Activated T-helper 1 cell treated with Interleukin-2 at 50 U/mL for 16 hours (primary cell): Measurements from ENCODE around the gene RGL2.
"Not testable (repeated sequence)": the region's sequence is repeated elsewhere in the genome, so short reads cannot be mapped to it uniquely, and the experiment has no call there.

Source experiments
- DNase-seq: peaks from one replicate; pipeline ENCODE4 v3.0.0-alpha.2; 2020; ENCODE audit warnings: low read depth

The RGL2 gene

DNA sequence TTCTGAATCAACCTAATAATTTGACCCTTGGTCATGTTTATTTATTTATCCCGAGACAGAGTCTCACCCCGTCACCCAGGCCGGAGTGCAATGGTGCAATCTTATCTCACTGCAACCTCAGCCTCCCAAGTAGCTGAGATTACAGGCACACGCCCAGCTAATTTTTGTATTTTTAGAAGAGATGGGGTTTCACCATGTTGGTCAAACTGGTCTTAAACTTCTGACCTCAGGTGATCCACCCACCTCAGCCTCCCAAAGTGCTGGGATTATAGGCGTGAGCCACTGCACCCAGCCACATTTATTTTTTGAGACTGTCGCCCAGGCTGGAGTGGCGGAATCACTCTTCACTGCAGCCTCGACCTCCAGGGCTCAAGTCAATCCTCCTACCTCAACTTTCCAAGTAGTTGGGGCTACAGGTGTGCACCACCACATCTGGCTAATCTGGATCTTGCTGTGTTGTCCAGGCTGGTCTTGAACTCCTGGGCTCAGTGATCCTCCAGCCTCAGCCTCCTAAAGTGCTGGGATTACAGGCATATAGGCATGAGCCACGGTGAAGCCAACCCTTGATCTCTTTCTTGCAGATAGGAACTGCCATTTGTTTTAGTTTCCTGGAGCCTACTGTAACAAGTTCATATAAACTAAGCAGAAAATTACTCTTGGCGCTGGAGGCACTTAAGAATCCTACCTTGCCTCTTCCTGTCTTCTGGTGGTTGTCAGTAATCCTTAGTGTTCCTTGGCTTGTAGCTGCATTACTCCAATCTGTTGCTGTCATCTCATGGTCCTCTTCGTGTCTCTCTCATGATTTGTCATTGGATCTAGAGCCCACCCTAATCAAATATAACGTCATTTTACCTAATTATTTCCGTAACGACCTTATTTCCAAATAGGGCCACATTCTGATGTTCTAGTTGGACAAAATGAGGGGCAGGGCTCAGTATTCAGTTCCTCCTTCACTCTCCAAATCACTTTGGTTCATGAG is 24.5 kb downstream of the RGL2 start:
- DNase-seq, result no peak

DNA sequence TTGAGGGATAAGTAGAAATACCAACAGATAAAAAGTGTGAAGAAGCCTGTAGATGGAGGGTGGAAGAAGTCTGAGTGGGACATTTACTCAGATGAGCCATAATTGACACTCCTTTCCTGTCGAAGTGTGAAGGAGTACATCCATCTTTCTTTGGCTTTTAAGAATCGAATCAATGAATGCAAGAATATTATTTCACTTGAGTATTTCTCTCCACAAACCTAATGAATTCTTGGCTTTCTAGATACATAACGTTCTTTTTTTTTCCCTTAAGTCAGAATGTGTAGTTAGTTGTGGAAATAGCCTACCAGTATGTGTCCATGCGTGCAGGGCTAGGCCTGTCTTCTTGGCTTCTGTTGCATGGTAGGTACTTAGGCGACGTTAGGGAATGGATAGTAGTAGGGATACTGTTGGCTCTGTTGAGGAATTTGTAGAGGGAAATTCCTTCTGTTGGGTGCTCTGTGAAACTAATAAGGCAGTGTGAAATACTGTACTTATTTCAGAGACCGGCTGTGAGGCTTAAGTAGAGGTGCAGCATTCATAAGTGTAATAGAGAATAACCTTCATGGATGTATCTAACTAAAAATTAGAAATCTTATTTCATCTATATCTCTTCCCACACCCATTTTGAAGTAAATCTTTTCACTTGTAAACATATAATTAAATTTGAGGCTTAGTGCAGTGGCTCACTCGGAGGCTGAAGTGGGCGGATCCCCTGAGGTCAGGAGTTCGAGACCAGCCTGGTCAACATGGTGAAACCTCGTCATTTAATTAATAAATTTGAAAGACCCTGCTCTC is 25.4 kb downstream of the RGL2 start:
- no peak for DNase-seq

DNA sequence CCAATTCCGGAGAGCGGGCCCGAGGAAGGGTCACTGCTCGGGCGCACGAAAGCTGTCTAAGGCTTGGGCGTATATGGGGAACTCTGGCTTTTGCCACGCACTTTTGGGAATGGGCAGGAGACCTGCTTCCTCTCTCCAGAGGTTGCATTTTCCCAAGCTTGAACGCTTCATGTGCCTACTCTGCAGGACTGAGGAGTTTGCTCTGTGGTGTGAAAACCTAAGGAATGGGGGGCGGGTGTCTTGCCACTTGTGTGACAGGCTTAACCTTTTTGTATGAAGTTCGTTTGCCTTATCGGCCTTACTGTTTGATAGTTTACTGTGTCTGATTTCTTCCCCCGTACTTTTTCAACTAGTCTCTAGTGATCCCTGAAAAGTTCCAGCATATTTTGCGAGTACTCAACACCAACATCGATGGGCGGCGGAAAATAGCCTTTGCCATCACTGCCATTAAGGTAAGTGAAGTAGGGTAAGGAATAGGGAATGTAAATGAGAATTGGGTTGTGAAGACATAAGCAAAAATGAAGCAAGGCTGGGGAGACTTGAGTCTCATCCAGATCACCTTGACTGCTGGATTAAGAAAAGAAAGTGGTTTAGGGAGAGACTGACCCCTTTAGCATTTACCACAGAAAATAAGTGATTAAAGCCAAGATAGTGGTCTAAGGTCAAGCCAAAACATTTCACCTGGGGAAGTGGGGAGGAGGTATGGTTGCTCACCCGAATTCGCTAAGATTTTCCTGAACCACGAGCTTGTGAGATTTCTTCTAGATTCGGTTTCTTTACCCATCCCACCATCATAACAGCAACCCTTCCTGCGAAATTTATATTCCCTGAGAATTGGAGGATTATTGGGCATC is 26.2 kb downstream of the RGL2 start:
- DNase-seq, result no peak

DNA sequence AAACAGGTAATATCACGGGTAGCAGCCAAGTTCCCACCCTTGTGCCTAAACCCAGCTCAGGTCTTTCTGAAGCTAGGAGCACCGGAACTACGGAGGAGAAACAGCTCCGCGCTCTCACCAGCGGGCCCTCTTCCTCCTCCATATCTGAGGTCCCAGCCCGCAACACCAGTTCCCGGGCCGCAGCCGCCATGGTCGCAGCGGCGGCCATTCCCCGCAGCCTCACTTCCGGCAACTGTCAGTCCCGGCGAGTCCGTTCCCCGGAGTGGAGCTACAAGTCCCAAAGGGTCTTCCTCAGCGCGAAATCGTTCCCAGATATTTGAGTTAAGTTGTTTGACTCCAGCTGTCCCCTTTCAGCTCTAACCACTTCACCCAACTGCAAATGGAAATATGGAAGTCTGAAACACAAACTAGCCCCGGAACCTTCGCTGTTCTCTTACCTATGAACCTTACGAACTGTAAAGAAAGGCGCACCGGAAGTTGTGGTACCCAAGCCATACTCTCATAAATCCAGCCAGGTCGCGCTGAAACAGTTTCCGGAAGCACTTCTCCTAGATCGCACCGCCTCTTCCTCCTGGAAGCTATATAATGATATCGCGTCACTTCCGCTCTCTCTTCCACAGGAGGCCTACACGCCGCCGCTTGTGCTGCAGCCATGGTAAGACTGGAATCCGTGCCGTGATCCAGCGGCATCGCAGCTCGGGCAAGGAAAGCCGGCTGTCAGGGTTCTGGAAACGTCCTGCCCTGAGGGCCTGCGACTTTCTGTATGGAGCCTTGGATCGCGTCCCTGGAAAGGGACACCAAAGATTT is 27.1 kb downstream of the RGL2 start, which contains the start of the genes RPS18 and VPS52:
TSS of gene RPS18 (plus strand) at position 608 of the 807 bp plus-strand sequence. CDS start at position 653, 45 bp downstream.
TSS of gene VPS52 (minus strand) at position 409 of the 807 bp plus-strand sequence. CDS start at position 208, 201 bp downstream.
- DNase-seq, result peak; percentile 81

DNA sequence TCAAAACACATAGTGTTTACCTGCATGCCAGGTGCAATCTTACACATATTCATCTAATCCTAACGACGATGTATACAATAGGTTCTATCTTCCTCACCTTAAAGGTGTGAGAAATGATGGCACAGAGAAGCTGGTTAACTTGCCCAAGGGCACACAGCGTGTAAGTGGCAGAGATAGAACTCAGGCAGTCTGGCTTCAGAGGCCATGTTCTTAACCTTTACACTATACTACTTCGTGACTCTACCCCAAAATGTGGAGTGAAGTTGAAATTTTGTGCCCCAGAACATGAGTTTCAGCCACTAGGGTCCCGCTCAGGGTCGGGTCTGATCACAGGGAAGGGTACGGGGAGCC is 27.6 kb downstream of the RGL2 start:
- no peak for DNase-seq

DNA sequence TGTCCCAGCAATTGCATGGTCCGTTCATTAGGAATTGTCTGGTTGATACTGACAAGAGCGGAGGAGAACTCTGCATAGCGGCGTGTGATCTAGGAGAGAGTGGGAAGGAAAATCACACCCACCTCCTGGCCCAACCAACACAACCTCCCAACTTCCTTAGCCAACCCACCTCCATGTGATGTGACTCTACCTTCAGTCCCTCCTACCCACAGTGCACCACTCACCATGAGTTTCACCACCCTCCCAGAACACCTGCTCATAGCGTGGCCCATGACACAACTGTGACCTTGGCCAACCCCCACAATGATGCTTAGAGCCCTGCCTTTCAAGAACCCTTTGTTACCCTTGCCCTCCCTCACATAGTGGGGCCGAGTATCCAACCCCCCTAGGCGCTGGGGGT is 34.7 kb downstream of the RGL2 start:
- no peak for DNase-seq

DNA sequence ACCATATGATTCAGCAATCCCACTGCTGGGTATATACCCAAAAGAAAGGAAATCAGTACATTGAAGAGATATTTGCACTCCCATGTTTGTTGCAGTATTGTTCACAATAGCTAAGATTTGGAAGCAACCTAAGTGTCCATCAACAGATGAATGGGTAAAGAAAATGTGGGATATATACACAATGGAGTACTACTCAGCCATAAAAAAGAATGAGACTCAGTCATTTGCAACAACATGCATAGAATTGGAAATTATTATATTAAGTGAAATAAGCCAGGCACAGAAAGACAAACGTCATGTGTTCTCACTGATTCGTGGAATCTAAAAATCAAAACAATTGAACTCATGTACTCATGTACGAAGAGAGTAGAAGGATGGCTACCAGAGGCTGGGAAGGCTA is 36.3 kb downstream of the RGL2 start:
- DNase-seq, result not testable (repeated sequence)

DNA sequence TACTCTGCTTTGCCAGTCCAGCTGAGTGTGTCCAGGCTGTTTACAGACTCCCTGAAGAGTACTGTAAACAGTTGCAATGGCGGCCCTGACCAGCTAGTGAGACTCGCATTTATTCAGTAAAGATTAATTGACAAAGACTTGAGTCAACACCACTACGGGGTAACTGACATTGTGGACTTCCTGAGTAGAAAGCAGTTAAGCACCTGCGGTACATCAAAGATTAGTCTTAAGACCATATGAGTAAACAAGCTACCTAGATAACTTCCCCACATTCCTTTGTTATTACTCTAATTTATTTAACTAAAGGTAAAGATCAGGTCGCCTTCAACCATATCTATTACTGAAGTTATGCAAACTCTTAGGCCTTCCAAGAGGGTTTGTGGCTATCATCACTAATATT is 39.7 kb downstream of the RGL2 start:
- no peak for DNase-seq

DNA sequence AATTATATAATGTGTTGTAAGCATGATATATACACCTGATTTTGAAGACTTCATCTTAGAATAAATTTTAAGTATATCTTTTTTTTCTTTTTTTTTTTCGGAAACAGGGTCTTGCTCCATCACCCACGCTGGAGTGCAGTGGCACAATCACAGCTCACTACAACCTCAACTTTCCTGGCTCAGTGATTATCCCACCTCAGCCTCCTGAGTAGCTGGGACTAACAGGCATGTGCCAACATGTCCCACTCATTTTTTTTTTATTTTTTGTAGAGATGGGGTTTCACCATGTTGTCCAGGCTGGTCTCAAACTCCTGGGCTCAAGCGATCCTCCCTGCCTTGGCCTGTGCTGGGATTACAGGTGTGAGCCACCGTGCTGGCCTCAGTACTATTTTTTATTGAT is 44.2 kb downstream of the RGL2 start:
- DNase-seq, result no peak

DNA sequence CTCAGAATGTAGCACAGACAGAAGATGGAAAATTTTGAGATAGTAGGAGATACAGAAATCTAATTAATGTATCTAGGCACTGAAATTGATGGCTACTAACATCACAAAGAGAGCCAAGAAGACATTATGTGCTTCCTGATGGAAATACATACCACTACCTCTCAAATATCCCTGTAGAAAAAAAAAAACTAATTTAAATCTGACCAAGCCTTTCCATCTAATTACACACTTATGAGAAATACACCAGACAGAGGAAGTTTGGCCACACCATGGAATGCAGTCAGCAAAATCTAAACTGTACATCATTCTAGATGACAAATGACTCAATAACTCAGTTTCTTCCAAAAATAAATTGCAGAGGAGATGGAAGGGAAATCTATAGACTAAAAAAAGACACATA is 46.0 kb downstream of the RGL2 start:
- no peak for DNase-seq

DNA sequence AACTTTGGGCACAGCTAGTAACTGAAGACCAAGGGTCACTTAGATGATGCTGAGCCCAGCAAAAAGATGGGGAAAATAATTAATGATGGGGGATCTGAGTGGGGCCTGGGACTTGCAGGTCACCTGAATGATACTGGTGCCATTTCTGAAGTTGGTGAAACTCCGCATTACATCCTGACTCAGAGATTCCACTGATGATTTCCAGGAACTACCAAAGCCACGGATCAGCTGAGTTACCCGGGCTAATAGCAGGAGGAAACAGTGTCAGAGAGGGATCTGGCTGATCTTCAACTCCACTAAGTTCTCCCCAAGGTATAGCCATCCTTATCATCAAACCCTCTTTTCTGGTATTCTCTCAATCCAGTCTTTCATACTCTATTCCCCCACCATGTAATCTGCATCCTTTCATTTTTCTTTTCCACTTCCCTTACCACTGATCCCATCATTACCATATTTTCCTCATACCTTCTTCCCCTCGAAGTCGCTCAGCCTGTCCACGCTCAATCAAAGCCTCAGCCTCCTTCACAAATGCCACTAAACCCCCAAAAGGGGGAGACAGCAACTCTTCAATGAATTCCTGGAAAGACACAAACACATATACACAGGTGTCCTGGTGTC is 47.2 kb downstream of the RGL2 start:
- no peak for DNase-seq

DNA sequence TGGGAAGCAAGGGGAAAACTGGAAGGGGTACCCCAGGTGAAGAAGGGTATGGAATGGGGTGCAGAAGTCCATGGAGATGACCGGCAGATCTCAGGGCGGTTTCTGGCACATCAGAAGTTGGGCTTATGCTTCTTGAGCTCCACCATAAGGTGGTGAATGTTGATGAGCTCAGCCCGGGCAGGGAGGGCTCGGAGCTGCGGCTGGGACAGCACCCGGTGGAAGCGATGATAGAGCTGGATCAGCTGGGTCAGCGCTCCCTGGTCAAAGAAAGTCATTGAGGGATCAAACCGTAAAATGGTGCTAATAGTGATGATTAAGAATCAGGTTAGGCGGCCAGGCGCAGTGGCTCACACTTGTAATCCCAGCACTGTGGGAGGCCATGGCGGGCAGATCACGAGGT is 48.0 kb downstream of the RGL2 start:
- DNase-seq, result no peak

DNA sequence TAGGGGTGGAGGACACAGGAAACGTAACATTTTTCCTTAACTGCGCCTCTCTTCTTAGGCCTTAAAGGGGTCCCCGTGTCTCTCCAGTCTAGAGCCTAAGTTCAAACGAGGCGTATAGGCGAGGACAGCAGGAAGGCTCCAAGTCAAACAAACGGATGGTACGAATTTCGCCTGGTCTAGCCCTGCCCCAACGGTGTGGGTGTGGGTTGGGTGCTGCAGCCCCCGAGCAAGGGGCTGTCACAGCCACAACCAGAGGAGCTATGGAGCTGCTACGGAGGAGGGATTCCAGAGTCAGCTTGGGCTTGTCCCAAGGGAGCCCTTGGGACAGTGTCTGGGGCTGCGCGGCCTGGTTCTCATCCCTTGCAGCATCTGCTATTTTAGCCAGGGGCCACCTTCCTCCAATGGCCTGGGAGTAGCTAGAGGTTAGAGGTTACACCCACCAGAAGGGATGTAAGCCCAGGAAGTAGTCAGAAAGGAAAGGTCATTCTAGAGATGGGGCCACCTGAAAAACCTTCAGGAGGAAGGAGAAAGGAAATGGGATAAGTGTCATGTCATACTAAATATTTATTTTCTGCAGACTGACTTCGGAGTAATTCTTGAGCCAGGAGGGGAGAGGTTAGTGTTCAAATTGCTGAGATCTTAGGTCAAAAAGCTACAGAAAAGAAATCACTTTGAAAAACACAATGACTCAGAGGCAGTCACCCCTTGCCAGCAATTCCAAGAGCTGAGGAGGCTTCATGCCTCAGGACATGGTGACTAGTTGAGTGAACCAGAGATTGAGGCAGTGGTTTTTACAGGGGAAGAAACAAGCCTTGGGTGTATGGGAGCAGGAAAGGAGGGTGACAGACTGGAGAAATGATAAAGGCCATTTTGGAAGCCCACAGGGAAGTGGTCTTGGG is 48.8 kb downstream of the RGL2 start:
- DNase-seq, result no peak

DNA sequence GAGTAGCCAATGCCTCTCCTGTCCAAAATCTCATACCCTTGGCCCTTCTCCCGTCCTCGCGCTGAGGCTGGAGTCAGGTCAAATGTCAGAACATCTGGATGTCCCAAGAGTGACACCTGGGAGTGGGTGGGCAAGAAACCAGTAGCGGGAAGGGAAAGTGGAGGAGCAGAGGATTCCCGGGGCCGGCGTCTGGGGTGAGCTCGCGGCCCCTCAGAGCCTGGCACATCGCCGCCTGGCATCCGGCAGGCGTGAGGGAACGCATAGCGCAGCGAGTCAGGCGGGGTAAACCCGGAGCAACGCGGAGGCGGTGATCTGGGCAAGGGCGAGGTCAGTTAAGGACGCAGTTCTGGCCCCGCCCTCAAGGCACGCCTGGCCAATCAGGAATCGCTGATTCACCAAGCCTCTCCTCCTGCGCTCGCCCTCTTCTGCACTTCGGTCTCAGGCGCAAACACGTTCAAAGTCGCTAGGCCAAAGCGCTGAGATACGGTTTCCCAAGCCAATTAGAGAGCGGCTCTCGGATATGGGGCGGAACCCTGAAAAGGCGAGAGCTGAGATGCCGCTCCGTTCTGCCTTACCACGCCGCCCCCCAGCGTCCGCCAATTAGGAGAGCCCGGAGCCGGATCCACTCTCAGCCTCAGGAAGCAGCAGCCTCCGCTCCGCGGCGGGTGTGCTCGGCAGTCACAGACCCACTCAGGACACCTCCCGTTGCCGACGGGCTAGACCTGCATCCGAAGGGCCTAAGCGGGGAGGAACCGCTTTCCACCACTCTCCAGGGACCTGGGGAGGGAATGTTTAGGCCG is 49.6 kb downstream of the RGL2 start:
- peak; percentile 91 for DNase-seq

DNA sequence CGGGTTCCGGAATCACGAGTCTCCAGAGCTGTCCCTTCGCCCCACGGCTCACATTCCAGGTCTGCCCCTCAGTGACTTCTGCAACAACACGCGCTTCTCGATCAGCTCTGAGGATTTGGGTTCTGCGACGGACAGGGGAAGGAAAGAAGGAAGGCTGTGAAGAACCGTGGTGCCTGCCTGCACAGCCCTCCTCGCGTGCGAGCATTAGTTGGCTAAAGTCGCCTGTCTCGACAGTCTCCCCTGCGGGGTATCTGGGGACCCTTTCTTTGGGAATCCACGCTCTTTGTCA is 50.2 kb downstream of the RGL2 start:
- DNase-seq, result peak; percentile 7

DNA sequence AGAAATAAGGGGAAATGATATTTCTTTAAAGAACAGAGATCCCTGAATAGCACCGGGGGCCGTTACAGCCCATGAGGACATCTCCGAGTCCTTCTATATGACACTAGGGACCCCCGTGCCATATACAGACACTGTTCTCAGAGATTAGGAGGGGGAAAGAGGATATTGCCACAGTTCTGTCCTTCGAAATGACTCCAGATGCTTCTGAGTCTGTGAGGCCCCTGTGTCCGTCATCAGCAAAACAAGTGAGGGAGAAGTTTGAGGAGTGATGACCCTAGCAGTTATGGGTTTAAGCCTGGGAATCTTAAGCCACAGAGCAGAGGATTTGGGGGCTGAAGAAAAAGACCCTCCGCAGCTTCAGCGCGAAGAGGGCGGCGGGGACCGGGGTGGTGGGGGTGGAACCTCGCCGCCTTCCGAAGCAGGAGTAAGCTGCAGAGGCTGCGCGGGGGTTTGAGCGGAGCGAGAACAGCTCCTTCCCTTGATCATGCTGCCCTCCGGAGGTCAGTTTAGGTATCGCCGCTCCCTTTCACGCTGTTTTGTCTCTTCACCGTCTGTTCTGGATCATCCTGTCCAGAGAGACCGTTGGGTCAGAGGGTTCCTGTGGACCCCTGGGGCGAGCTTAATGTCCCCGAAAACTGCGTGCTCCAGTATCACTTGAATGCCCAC is 50.6 kb downstream of the RGL2 start:
- DNase-seq, result peak; percentile 82

DNA sequence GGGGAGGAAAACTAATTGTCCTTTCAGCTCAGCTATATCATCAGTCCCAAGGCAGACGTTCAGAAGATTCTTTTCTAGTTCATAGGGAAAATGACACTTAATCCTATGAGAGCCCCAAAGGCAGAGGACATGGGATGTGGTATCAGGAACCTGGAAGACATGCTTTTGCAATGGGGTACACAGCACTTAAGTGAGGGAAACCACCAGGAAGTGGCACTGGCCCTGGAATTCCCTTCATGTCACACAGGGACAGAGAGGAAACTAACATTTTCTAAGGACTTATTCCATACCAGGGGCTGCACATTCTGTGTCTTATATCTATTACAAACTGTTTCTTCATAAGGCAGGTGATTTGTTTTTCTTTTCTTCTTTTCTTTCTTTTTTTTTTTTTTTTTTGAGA is 55.3 kb downstream of the RGL2 start:
- no peak for DNase-seq

DNA sequence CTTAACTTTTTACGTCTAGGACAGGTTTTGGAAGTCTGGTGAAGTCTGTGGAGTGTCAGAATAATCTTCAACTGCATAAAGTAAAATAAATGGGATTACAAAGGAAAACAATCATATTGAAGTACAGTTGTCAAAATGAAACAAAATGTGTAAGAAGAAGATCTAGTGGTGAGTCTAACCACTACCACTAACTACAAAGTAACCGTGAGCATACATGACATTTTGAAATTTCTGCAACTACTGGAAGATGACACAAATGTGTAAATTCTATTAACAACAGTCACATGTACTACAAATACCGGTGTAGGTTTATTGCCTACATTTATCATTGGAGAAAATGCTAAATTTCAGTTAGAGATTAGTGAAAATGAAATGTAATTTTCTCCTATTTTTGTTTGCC is 56.8 kb downstream of the RGL2 start:
- no peak for DNase-seq
